RCC 7860 (cell line): ENCODE results near the gene GRK1.
A peak's percentile ranks its signal among the peaks of the same experiment; 100 is the strongest.

Source experiments
- DNase-seq: peaks from one replicate; pipeline ENCODE4 v3.0.0-alpha.2; 2015; ENCODE audit warnings: low spot score
- FAIRE-seq: peaks from 2 replicates; lab custom pipeline; 2012; peaks lifted over from hg19 to GRCh38; lab: Jason Lieb, UNC

GRK1 gene

GRCh38 chr13:113769881-113770280 is 102.9 kb downstream of the GRK1 start:
- DNase-seq = no peak
- no peak for FAIRE-seq

GRCh38 chr13:113770441-113770840 is 103.4 kb downstream of the GRK1 start:
- no peak for DNase-seq
- no peak for FAIRE-seq

GRCh38 chr13:113770937-113771336 is 103.9 kb downstream of the GRK1 start:
- DNase-seq = no peak
- FAIRE-seq = no peak

GRCh38 chr13:113771709-113772331 is 104.8 kb downstream of the GRK1 start:
- no peak for FAIRE-seq
- DNase-seq = peak; percentile 4

GRCh38 chr13:113774177-113775107 is 107.4 kb downstream of the GRK1 start:
- no peak for DNase-seq
- no peak for FAIRE-seq

GRCh38 chr13:113775451-113776145 is 108.6 kb downstream of the GRK1 start:
- DNase-seq = no peak
- FAIRE-seq = no peak

- DNase-seq = no peak
- FAIRE-seq = no peak
These were observed 109.5 kb downstream of the GRK1 start for GRCh38 chr13:113776231-113777125.

- FAIRE-seq (no peak), DNase-seq (no peak)
These were observed 110.6 kb downstream of the GRK1 start for GRCh38 chr13:113777311-113778260.

- DNase-seq = no peak
- FAIRE-seq = no peak
These were observed 114.6 kb downstream of the GRK1 start for GRCh38 chr13:113781571-113781970.

GRCh38 chr13:113782472-113782871 is 115.5 kb downstream of the GRK1 start:
- FAIRE-seq (no peak), DNase-seq (no peak)

- DNase-seq = no peak
- FAIRE-seq = no peak
These were observed 116.3 kb downstream of the GRK1 start for GRCh38 chr13:113783200-113783881.

- DNase-seq (no peak), FAIRE-seq (no peak)
These were observed 117.1 kb downstream of the GRK1 start for GRCh38 chr13:113783966-113784644.

GRCh38 chr13:113784645-113785024 is 117.6 kb downstream of the GRK1 start:
- no peak for FAIRE-seq
- DNase-seq = no peak

- DNase-seq (peak; percentile 89), FAIRE-seq (peak; percentile 88)
These were observed 118.3 kb downstream of the GRK1 start for GRCh38 chr13:113785051-113786010.

- no peak for FAIRE-seq
- DNase-seq = peak; percentile 9
These were observed 119.3 kb downstream of the GRK1 start for GRCh38 chr13:113786262-113786841.
